Panc1 (cell line): ENCODE results near the gene DCUN1D3.

Experiments
- REST ChIP-seq, 2 experiments: IDR thresholded peaks; 2 replicates each; pipeline ENCODE4 v1.6.1; 2011 to 2012; ENCODE audit warnings: low read depth in 2 of 2, control low read depth in 1 of 2, low read length in 1 of 2, mild to moderate bottlenecking in 1 of 2, moderate library complexity in 1 of 2; ENCODE audit not compliant: insufficient read depth in 1 of 2
- TCF7L2 ChIP-seq: IDR thresholded peaks from 2 replicates; pipeline ENCODE4 v1.6.1; 2011; ENCODE audit warnings: mild to moderate bottlenecking, low read depth, low read length, inconsistent platforms
- TF ChIP-seq, protein P1 (sequence below): fragments of 450-650 bp; IDR thresholded peaks from 2 replicates; pipeline ENCODE4 v1.5.1; 2017; ENCODE audit warnings: mild to moderate bottlenecking

GRCh38 chr16:20871941-20872815 is 28.0 kb downstream of the DCUN1D3 start:
- TF ChIP-seq TCF7L2 (no peak), REST (IDR thresholded peaks at IDR 0.05; ENCODE audit: insufficient read depth in 1 of 2, low read depth in 2 of 2, low read length in 1 of 2) (no peak)
- TF ChIP-seq, protein P1, sequence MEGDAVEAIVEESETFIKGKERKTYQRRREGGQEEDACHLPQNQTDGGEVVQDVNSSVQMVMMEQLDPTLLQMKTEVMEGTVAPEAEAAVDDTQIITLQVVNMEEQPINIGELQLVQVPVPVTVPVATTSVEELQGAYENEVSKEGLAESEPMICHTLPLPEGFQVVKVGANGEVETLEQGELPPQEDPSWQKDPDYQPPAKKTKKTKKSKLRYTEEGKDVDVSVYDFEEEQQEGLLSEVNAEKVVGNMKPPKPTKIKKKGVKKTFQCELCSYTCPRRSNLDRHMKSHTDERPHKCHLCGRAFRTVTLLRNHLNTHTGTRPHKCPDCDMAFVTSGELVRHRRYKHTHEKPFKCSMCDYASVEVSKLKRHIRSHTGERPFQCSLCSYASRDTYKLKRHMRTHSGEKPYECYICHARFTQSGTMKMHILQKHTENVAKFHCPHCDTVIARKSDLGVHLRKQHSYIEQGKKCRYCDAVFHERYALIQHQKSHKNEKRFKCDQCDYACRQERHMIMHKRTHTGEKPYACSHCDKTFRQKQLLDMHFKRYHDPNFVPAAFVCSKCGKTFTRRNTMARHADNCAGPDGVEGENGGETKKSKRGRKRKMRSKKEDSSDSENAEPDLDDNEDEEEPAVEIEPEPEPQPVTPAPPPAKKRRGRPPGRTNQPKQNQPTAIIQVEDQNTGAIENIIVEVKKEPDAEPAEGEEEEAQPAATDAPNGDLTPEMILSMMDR: no peak
